Endodermal cell (in vitro differentiated cells): ENCODE measurements around the gene PCBP1. TPM values are rescaled to one million over a fixed set of nuclear protein-coding genes. Genes with fewer than 3 reads are reported as not detected.

Experiments
- DNase-seq: peaks from one replicate; pipeline ENCODE4 v3.0.0-alpha.2; 2017
- H3K27ac ChIP-seq: 2 replicates; pipeline ENCODE4 v1.5.1; 2013; ENCODE audit warnings: mild to moderate bottlenecking, low read depth, low read length, moderate library complexity
- H3K27me3 ChIP-seq: 2 replicates; pipeline ENCODE4 v1.6.1; 2013; ENCODE audit warnings: mild to moderate bottlenecking, low read length, moderate library complexity; ENCODE audit not compliant: insufficient read depth, control insufficient read depth, poor library complexity, severe bottlenecking
- H3K36me3 ChIP-seq: 2 replicates; pipeline ENCODE4 v1.7.0; 2013; ENCODE audit warnings: mild to moderate bottlenecking, low read length, moderate library complexity; ENCODE audit not compliant: control insufficient read depth, insufficient read depth
- H3K4me1 ChIP-seq: one replicate; pipeline ENCODE4 v1.7.0; 2013; ENCODE audit warnings: low read length; ENCODE audit not compliant: control insufficient read depth, insufficient read depth
- H3K4me3 ChIP-seq: 2 replicates; pipeline ENCODE4 v1.5.1; 2013; ENCODE audit warnings: mild to moderate bottlenecking, low read length, moderate library complexity
- H3K9ac ChIP-seq: 2 replicates; pipeline ENCODE4 v1.6.1; 2013; ENCODE audit warnings: mild to moderate bottlenecking, low read length, moderate library complexity; ENCODE audit not compliant: poor library complexity, severe bottlenecking; ENCODE audit errors: extremely low read depth
- H3K9me3 ChIP-seq: 2 replicates; pipeline ENCODE4 v1.6.1; 2013; ENCODE audit warnings: mild to moderate bottlenecking, low read length, moderate library complexity; ENCODE audit not compliant: control insufficient read depth
- H3K27ac Mint-ChIP-seq: 2 replicates; pipeline ENCODE4 v1.8.0; 2020; ENCODE audit warnings: mixed read lengths
- H3K27me3 Mint-ChIP-seq: 2 replicates; pipeline ENCODE4 v1.8.0; 2021; ENCODE audit warnings: mild to moderate bottlenecking, mixed read lengths; ENCODE audit not compliant: insufficient read depth
- H3K36me3 Mint-ChIP-seq: 2 replicates; pipeline ENCODE4 v1.8.0; 2020; ENCODE audit warnings: low read depth, mixed read lengths
- H3K4me1 Mint-ChIP-seq: 2 replicates; pipeline ENCODE4 v1.8.0; 2020; ENCODE audit warnings: mixed read lengths
- H3K4me3 Mint-ChIP-seq: 2 replicates; pipeline ENCODE4 v1.8.0; 2020; ENCODE audit warnings: mild to moderate bottlenecking, moderate library complexity, mixed read lengths
- H3K9me3 Mint-ChIP-seq: 2 replicates; pipeline ENCODE4 v1.8.0; 2020; ENCODE audit warnings: mild to moderate bottlenecking, mixed read lengths
- WGBS, 2 experiments: methylation state at CpG; one replicate each; pipeline versions ENCODE4 v1.1.5 to v1.1.7; 2013; ENCODE audit warnings: missing lambda C conversion rate in 2 of 2, mixed read lengths in 1 of 2; ENCODE audit not compliant: insufficient coverage in 1 of 2, insufficient read length in 1 of 2; 5-methylcytosine and 5-hydroxymethylcytosine counted together
- total RNA-seq, 2 donors: library from RNA; stranded (reverse); fragmentation: NEBNext Ultra II Directional in 1 of 2; extraction: Animal tissue kit (Norgen Biotek cat#: 25700) in 1 of 2; gene quantifications; 2 replicates in 1 of 2; 3 replicates in 1 of 2; pipeline ENCODE4 v1.2.1, GENCODE V29; 2021
- TF ChIP-seq, protein P1 (sequence below): fragments of 200-600 bp; sonication (generic); conservative IDR thresholded peaks from 2 replicates; pipeline ENCODE4 v1.5.0; 2021; ENCODE audit warnings: antibody characterized with exemption, mild to moderate bottlenecking

PCBP1 gene
- total RNA-seq, 2 donors from 2014 or later: 344 to 357 TPM

DNA sequence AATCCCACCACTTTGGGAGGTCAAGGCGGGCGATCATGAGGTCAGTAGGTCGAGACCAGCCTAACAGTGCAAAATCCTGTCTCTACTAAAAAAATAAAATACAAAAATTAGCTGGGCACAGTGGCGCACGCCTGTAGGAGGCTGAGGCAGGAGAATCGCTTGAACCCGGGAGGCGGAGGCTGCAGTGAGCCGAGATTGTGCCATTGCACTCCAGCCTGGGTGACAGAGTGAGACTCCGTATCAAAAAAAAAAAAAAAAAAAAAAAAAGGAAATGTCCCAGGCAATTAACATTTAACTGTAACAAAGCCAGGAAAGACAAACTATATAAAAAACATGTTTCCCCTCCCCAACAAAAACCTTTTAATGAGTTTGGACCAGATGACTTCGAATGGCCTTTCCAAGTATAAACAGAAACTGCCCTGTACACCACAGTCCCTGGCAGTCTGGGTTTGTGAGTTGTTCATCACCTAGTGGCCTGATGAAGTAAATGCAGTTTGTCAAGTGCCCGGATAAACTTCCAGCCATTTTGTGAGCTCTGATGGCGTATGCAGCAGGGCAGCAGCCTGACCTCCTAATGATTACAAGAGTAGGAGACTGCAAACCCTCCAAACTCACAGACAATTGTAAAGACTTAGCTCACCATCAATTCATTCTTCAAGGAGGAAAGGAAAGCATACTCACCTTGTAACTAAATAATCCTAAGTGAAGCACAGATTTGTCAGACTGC, 16.6 kb upstream of the PCBP1 start:
- Histone ChIP-seq H3K9me3 (no peaks in the 10 kb centered on the region), H3K27me3 (no peaks in the 10 kb centered on the region), H3K4me3 (no peak overlapping the region), H3K4me1 (no peaks in the 10 kb centered on the region), H3K36me3 (peaks cover 58% of the 10 kb centered on the region), H3K27ac (peak overlapping the region; percentile 80), H3K9ac (no peak overlapping the region)
- Mint-ChIP-seq H3K36me3 (peaks cover 52% of the 10 kb centered on the region), H3K27ac (peak overlapping the region; percentile 89), H3K9me3 (no peaks in the 10 kb centered on the region), H3K27me3 (no peaks in the 10 kb centered on the region), H3K4me1 (peaks cover 2% of the 10 kb centered on the region), H3K4me3 (no peak overlapping the region)
- WGBS, 2 experiments: 77 to 85% methylated on average over 7 to 13 of the region's 13 CpGs
- DNase-seq: peak; percentile 84
- TF ChIP-seq, protein P1, sequence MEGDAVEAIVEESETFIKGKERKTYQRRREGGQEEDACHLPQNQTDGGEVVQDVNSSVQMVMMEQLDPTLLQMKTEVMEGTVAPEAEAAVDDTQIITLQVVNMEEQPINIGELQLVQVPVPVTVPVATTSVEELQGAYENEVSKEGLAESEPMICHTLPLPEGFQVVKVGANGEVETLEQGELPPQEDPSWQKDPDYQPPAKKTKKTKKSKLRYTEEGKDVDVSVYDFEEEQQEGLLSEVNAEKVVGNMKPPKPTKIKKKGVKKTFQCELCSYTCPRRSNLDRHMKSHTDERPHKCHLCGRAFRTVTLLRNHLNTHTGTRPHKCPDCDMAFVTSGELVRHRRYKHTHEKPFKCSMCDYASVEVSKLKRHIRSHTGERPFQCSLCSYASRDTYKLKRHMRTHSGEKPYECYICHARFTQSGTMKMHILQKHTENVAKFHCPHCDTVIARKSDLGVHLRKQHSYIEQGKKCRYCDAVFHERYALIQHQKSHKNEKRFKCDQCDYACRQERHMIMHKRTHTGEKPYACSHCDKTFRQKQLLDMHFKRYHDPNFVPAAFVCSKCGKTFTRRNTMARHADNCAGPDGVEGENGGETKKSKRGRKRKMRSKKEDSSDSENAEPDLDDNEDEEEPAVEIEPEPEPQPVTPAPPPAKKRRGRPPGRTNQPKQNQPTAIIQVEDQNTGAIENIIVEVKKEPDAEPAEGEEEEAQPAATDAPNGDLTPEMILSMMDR: peak; percentile 85

DNA sequence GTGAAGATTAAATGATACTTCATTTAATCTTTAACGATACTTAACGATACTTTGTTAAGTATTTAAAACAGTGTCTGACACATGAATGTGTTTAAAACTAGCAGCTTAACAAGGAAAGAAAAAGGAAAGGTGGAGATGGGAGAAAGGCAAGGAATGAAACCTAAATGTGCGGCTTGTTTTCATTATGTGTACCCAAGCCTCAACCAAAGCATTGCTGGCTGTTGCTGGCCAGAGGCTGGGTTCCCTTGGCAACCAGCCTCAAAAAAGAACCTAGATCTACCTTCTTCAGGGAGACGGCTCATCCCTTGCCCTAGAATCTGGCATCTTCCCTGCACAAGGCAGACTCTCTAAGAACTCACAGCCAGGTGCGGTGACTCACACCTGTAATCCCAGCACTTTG, 13.8 kb upstream of the PCBP1 start:
- peaks cover 45% of the 10 kb centered on the region for H3K36me3 Mint-ChIP-seq
- H3K27me3 Mint-ChIP-seq: no peaks in the 10 kb centered on the region
- Histone ChIP-seq H3K9me3 (no peaks in the 10 kb centered on the region), H3K9ac (no peak overlapping the region), H3K27me3 (no peaks in the 10 kb centered on the region), H3K4me3 (no peak overlapping the region), H3K36me3 (peaks cover 61% of the 10 kb centered on the region), H3K27ac (no peak overlapping the region), H3K4me1 (no peaks in the 10 kb centered on the region)
- 91 to 96% methylated on average over 4 to 5 of the region's 5 CpGs for WGBS, 2 experiments
- no peak overlapping the region for H3K27ac Mint-ChIP-seq
- H3K9me3 Mint-ChIP-seq: no peaks in the 10 kb centered on the region
- H3K4me3 Mint-ChIP-seq: no peak overlapping the region
- peak; percentile 52 for DNase-seq
- peaks cover 2% of the 10 kb centered on the region for H3K4me1 Mint-ChIP-seq
- TF ChIP-seq, protein P1: no peak

DNA sequence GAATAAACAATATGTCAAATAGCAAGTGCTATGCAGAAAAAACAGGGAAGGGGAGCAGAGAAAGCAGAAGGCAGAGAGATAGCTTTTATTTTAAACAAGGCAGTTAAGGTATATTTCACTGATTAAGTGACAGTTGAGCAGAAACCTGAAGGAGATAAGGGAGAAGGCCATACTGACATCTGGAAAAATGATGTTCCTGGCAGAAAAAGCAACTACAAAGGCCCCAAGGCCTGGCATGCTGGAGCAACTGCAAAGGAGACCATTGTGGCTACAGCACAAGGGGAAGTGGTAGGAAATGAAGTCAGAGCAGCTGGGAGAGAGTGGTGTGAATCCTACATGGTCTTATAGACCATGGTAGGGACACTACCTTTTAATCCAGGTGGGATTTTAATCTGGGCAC, 8.9 kb upstream of the PCBP1 start:
- Mint-ChIP-seq H3K4me1 (no peaks in the 10 kb centered on the region), H3K27me3 (no peaks in the 10 kb centered on the region), H3K27ac (no peak overlapping the region), H3K36me3 (peaks cover 70% of the 10 kb centered on the region), H3K4me3 (no peak overlapping the region), H3K9me3 (no peaks in the 10 kb centered on the region)
- no peaks in the 10 kb centered on the region for H3K4me1 ChIP-seq
- H3K4me3 ChIP-seq: no peak overlapping the region
- DNase-seq: no peak
- H3K9me3 ChIP-seq: no peaks in the 10 kb centered on the region
- H3K36me3 ChIP-seq: peaks cover 74% of the 10 kb centered on the region
- TF ChIP-seq, protein P1: no peak
- H3K27me3 ChIP-seq: no peaks in the 10 kb centered on the region
- no peak overlapping the region for H3K27ac ChIP-seq
- no peak overlapping the region for H3K9ac ChIP-seq
